Measurements from ENCODE around the gene FOXN4. TPM values are rescaled to one million over a fixed set of nuclear protein-coding genes. Genes with fewer than 3 reads are reported as not detected.

Gene FOXN4
- total RNA-seq, 1 donor from 2014 or later, result not detected

- TF ChIP-seq CTCF (IDR thresholded peaks at IDR 0.05; ENCODE audit: insufficient read depth, low read length, severe bottlenecking), result peak; percentile 7
- DNase-seq (ENCODE audit: low read depth) (no peak), FAIRE-seq (no peak)
- H3K27me3 ChIP-seq (ENCODE audit: control insufficient read depth, insufficient read depth, low read length), result no peaks in the 10 kb centered on the region
- H3K36me3 ChIP-seq (ENCODE audit: control insufficient read depth, insufficient read depth, low read length), result no peaks in the 10 kb centered on the region
- no peak overlapping the region for H3K4me3 ChIP-seq (ENCODE audit: low read depth, low read length)
Observed at GRCh38 chr12:109255377-109255776, 53.7 kb downstream of the FOXN4 start.

GRCh38 chr12:109253913-109254544, 55.1 kb downstream of the FOXN4 start:
- TF ChIP-seq CTCF (IDR thresholded peaks at IDR 0.05; ENCODE audit: insufficient read depth, low read length, severe bottlenecking), result no peak
- H3K36me3 ChIP-seq (ENCODE audit: control insufficient read depth, insufficient read depth, low read length), result no peaks in the 10 kb centered on the region
- DNase-seq (ENCODE audit: low read depth) (no peak), FAIRE-seq (no peak)
- no peaks in the 10 kb centered on the region for H3K27me3 ChIP-seq (ENCODE audit: control insufficient read depth, insufficient read depth, low read length)
- H3K4me3 ChIP-seq (ENCODE audit: low read depth, low read length), result no peak overlapping the region

GRCh38 chr12:109252799-109253198, 56.3 kb downstream of the FOXN4 start:
- Histone ChIP-seq H3K4me3 (ENCODE audit: low read depth, low read length) (no peak overlapping the region), H3K36me3 (ENCODE audit: control insufficient read depth, insufficient read depth, low read length) (no peaks in the 10 kb centered on the region), H3K27me3 (ENCODE audit: control insufficient read depth, insufficient read depth, low read length) (no peaks in the 10 kb centered on the region)
- FAIRE-seq (peak; percentile 75), DNase-seq (ENCODE audit: low read depth) (no peak)
- no peak for TF ChIP-seq CTCF (IDR thresholded peaks at IDR 0.05; ENCODE audit: insufficient read depth, low read length, severe bottlenecking)

GRCh38 chr12:109250523-109250922, 58.6 kb downstream of the FOXN4 start:
- Histone ChIP-seq H3K27me3 (ENCODE audit: control insufficient read depth, insufficient read depth, low read length) (no peaks in the 10 kb centered on the region), H3K4me3 (ENCODE audit: low read depth, low read length) (no peak overlapping the region), H3K36me3 (ENCODE audit: control insufficient read depth, insufficient read depth, low read length) (no peaks in the 10 kb centered on the region)
- FAIRE-seq, result no peak
- DNase-seq (ENCODE audit: low read depth), result no peak
- no peak for TF ChIP-seq CTCF (IDR thresholded peaks at IDR 0.05; ENCODE audit: insufficient read depth, low read length, severe bottlenecking)

GRCh38 chr12:109247831-109248654, 61.0 kb downstream of the FOXN4 start:
- Histone ChIP-seq H3K4me3 (ENCODE audit: low read depth, low read length) (no peak overlapping the region), H3K27me3 (ENCODE audit: control insufficient read depth, insufficient read depth, low read length) (no peaks in the 10 kb centered on the region), H3K36me3 (ENCODE audit: control insufficient read depth, insufficient read depth, low read length) (no peaks in the 10 kb centered on the region)
- DNase-seq (ENCODE audit: low read depth) (no peak), FAIRE-seq (peak; percentile 66)
- no peak for TF ChIP-seq CTCF (IDR thresholded peaks at IDR 0.05; ENCODE audit: insufficient read depth, low read length, severe bottlenecking)

Measured in bronchial epithelial cell (primary cell).